ENCODE measurements around the gene IGSF3. TPM values are rescaled to one million over a fixed set of nuclear protein-coding genes. Genes with fewer than 3 reads are reported as not detected.

Gene IGSF3
- total and polyA plus RNA-seq, 2 experiments from 2014 or later = 7.3 to 37.8 TPM

- TF ChIP-seq, protein P1, sequence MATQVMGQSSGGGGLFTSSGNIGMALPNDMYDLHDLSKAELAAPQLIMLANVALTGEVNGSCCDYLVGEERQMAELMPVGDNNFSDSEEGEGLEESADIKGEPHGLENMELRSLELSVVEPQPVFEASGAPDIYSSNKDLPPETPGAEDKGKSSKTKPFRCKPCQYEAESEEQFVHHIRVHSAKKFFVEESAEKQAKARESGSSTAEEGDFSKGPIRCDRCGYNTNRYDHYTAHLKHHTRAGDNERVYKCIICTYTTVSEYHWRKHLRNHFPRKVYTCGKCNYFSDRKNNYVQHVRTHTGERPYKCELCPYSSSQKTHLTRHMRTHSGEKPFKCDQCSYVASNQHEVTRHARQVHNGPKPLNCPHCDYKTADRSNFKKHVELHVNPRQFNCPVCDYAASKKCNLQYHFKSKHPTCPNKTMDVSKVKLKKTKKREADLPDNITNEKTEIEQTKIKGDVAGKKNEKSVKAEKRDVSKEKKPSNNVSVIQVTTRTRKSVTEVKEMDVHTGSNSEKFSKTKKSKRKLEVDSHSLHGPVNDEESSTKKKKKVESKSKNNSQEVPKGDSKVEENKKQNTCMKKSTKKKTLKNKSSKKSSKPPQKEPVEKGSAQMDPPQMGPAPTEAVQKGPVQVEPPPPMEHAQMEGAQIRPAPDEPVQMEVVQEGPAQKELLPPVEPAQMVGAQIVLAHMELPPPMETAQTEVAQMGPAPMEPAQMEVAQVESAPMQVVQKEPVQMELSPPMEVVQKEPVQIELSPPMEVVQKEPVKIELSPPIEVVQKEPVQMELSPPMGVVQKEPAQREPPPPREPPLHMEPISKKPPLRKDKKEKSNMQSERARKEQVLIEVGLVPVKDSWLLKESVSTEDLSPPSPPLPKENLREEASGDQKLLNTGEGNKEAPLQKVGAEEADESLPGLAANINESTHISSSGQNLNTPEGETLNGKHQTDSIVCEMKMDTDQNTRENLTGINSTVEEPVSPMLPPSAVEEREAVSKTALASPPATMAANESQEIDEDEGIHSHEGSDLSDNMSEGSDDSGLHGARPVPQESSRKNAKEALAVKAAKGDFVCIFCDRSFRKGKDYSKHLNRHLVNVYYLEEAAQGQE (IDR thresholded peaks at IDR 0.05; ENCODE audit: unreplicated experiment) = no peak
Measured at GRCh38 chr1:116710420-116711262, 43.1 kb upstream of the IGSF3 start (continued).

DNA sequence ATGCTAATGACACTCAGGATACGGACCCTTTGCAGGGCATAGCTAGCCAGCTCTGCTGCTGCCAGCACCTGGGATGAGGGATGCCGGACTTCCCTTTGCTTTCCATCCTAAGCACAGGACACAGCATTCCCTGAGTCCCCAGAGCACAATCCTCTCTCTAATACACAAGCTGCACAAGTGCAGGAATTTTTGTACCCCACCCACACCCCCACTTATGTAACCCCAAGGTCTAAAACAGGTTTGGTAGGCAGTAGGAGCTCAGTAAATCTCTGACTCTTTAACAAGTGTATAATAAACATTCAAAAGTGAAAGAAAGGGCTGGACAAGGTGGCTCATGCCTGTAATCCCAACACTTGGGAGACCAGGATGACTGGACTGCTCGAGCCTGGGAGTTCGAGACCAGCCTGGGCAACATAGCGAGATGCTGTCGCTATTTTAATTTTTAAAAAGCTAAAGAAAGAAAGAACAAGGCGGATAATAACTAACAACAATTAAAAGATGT is 42.2 kb upstream of the IGSF3 start:
- Mint-ChIP-seq H3K4me3 (no peak overlapping the region), H3K27me3 (ENCODE audit: insufficient read depth, low read depth, poor library complexity) (peaks cover 5% of the 10 kb centered on the region), H3K36me3 (ENCODE audit: low read depth) (peaks cover 13% of the 10 kb centered on the region), H3K4me1 (peaks cover 41% of the 10 kb centered on the region), H3K9me3 (peaks cover 17% of the 10 kb centered on the region), H3K27ac (no peak overlapping the region)
- Histone ChIP-seq H3K4me1 (ENCODE audit: insufficient read depth) (peaks cover 28% of the 10 kb centered on the region), H3K4me3 (no peak overlapping the region), H3F3A (replicated peaks; ENCODE audit: low read depth) (peaks cover 11% of the 10 kb centered on the region), H3K27me3 (ENCODE audit: insufficient read depth) (no peaks in the 10 kb centered on the region), H3K79me2 (replicated peaks; ENCODE audit: insufficient read depth) (no peaks in the 10 kb centered on the region), H3K9me2 (ENCODE audit: insufficient read depth) (peaks cover 7% of the 10 kb centered on the region; the same call in 1 of the 2 replicates), H3K4me2 (no peak overlapping the region), H4K20me1 (replicated peaks; ENCODE audit: insufficient read depth) (no peaks in the 10 kb centered on the region), H3K36me3 (ENCODE audit: insufficient read depth) (no peaks in the 10 kb centered on the region), H2AFZ (0 out of 2 replicates have a peak overlapping the region, but pooled peaks have one; percentile 47), H3K27ac (ENCODE audit: low read depth) (no peak overlapping the region)
- DNase-seq (ENCODE audit: low spot score) = no peak
- TF ChIP-seq, protein P2, sequence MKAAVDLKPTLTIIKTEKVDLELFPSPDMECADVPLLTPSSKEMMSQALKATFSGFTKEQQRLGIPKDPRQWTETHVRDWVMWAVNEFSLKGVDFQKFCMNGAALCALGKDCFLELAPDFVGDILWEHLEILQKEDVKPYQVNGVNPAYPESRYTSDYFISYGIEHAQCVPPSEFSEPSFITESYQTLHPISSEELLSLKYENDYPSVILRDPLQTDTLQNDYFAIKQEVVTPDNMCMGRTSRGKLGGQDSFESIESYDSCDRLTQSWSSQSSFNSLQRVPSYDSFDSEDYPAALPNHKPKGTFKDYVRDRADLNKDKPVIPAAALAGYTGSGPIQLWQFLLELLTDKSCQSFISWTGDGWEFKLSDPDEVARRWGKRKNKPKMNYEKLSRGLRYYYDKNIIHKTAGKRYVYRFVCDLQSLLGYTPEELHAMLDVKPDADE (IDR thresholded peaks at IDR 0.05) = no peak
- TF ChIP-seq ZNF331 (CRISPR knock-in tag; IDR thresholded peaks at IDR 0.05; ENCODE audit: low read depth) = no peak
- no peak for TF ChIP-seq JUNB (IDR thresholded peaks at IDR 0.05; ENCODE audit: unreplicated experiment)
- no peak for TF ChIP-seq POLR2AphosphoS5 (IDR thresholded peaks at IDR 0.05; ENCODE audit: low read depth)
- no peak for TF ChIP-seq EZH2 (IDR thresholded peaks at IDR 0.05; ENCODE audit: low read depth, unreplicated experiment)
- TF ChIP-seq CREB1 (CRISPR knock-in tag; IDR thresholded peaks at IDR 0.05; ENCODE audit: low read depth) = no peak
- ATAC-seq = no peak
